Tibial nerve (tissue), 4 donors: ENCODE measurements around the gene LSG1. TPM values are rescaled to one million over a fixed set of nuclear protein-coding genes. Genes with fewer than 3 reads are reported as not detected.

ENCODE experiments used
- DNase-seq, 2 donors: peaks; one replicate each; pipeline ENCODE4 v3.0.0-alpha.2; 2019; ENCODE audit warnings: low spot score in 2 of 2
- H3K27ac ChIP-seq, 4 donors: fragments of 200-600 bp; sonication (generic) in 3 of 4; one replicate each; pipeline ENCODE4 v1.5.1; 2017 to 2019; ENCODE audit warnings: mild to moderate bottlenecking in 1 of 4
- H3K27me3 ChIP-seq, 2 donors: fragments of 200-600 bp; sonication (generic) in 1 of 2; one replicate each; pipeline versions ENCODE4 v1.5.1 to v1.6.0; 2017 to 2019
- H3K36me3 ChIP-seq, 3 donors: fragments of 200-600 bp; sonication (generic); one replicate each; pipeline ENCODE4 v1.5.1; 2018 to 2019
- H3K4me1 ChIP-seq, 4 donors: fragments of 200-600 bp; sonication (generic) in 3 of 4; one replicate each; pipeline ENCODE4 v1.5.1; 2017 to 2019
- H3K4me3 ChIP-seq, 4 donors: fragments of 200-600 bp; sonication (generic) in 3 of 4; one replicate each; pipeline ENCODE4 v1.5.1; 2017 to 2019; ENCODE audit warnings: mild to moderate bottlenecking in 1 of 4, moderate library complexity in 1 of 4
- H3K9me3 ChIP-seq, 4 donors: fragments of 200-600 bp; sonication (generic) in 3 of 4; one replicate each; pipeline ENCODE4 v1.5.1; 2017 to 2019
- EP300 ChIP-seq, 2 donors: sonication (generic); formaldehyde crosslinking; IDR thresholded peaks; one replicate each; pipeline ENCODE4 v1.6.1; 2017; ENCODE audit warnings: antibody characterized with exemption in 2 of 2, mild to moderate bottlenecking in 1 of 2
- POLR2A ChIP-seq, 2 donors: fragments of 450-650 bp; IDR thresholded peaks; one replicate each; pipeline ENCODE4 v1.6.1; 2017; ENCODE audit warnings: antibody characterized with exemption in 2 of 2, mild to moderate bottlenecking in 2 of 2, moderate library complexity in 2 of 2
- WGBS, 2 donors: methylation state at CpG; one replicate each; pipeline ENCODE4 v1.1.5; 2018; 5-methylcytosine and 5-hydroxymethylcytosine counted together
- total RNA-seq, 4 donors: library from RNA; depleted of rRNA; stranded (reverse); fragments of >200 nt; gene quantifications; one replicate each; pipeline ENCODE4 v1.1.0, GENCODE V29; 2016
- TF ChIP-seq, protein P1 (sequence below), 5 experiments: fragments of 200-600 bp in 3 of 5; fragments of 450-650 bp in 2 of 5; sonication (generic) in 3 of 5; IDR thresholded peaks; one replicate each; pipeline ENCODE4 v1.5.1; 2016 to 2019; ENCODE audit warnings: antibody characterized with exemption in 5 of 5, mild to moderate bottlenecking in 3 of 5, moderate library complexity in 2 of 5

LSG1 gene
- total RNA-seq, 4 donors from 2014 or later, result 24.9 to 64.5 (median 39.3) TPM

DNA sequence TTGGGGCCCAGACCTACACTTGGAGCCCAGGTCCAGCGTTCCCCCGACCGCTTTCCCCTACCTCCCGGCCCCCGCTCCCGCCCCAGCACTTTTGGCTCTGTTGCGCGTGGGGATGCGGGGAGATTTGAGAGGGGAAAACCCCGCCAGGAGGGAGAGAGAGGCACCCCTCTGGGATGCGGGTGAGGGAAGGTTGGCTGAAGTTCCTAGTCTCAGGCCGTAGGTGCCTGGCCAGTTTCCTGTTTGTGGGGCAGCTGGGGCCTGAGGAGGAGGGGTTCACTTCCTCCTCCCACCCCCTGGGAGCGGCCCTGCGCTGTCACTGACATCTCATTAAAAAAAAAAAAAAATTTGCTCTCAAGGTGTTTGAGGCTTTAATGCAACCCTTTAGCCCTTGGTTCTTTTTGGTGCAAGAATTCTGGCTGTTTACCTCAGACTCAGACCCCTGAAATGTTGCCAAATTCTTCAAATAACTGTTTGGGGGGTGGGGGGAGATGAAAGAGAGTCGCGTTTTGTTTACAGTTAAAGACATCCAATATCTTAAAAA lies 16.3 kb upstream of the LSG1 start:
- TF ChIP-seq POLR2A (IDR thresholded peaks at IDR 0.05), result no peak
- TF ChIP-seq EP300 (IDR thresholded peaks at IDR 0.05), result no peak
- TF ChIP-seq, protein P1, sequence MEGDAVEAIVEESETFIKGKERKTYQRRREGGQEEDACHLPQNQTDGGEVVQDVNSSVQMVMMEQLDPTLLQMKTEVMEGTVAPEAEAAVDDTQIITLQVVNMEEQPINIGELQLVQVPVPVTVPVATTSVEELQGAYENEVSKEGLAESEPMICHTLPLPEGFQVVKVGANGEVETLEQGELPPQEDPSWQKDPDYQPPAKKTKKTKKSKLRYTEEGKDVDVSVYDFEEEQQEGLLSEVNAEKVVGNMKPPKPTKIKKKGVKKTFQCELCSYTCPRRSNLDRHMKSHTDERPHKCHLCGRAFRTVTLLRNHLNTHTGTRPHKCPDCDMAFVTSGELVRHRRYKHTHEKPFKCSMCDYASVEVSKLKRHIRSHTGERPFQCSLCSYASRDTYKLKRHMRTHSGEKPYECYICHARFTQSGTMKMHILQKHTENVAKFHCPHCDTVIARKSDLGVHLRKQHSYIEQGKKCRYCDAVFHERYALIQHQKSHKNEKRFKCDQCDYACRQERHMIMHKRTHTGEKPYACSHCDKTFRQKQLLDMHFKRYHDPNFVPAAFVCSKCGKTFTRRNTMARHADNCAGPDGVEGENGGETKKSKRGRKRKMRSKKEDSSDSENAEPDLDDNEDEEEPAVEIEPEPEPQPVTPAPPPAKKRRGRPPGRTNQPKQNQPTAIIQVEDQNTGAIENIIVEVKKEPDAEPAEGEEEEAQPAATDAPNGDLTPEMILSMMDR (IDR thresholded peaks at IDR 0.05), result no peak
- H3K4me3 ChIP-seq, result peak overlapping the region; percentile 59 to 91 (median 61)
- H3K36me3 ChIP-seq, result no peaks in the 10 kb centered on the region
- WGBS, 2 donors, result 9 to 13% methylated on average over 16 of the region's 16 CpGs
- H3K27ac ChIP-seq, result peak overlapping the region; percentile 50 to 85 (median 70)
- no peaks in the 10 kb centered on the region for H3K9me3 ChIP-seq
- peaks cover 0 to 63% (median 23%) of the 10 kb centered on the region in 4 donors for H3K4me1 ChIP-seq
- peaks cover 0 to 20% of the 10 kb centered on the region in 2 donors for H3K27me3 ChIP-seq
- no peak for DNase-seq

DNA sequence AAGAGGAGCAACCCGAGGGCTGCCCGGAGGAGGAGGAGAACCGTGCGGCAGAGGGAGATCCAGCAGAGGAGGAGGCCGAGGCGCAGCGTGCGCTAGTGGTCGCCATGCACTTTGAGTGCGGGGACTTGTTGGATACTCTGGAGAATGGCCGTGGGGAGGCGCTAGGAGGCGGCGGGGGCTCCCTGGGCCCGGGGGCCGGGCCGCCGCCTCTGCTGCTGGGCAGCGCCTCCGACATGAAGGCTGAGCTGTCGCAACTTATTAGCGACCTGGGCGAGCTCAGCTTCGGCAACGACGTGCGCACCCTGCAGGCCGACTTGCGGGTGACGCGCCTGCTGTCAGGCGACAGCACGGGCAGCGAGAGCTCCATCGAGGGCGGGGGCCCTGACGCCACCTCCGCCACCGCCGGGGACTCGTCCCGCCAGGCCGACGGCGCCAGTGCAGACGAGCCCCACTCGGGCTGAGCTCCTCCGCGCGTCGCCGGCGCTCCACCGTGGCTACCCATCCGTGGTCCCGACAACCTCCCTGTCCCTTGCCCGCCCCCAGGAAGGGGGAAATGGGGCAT lies 15.7 kb upstream of the LSG1 start:
- Histone ChIP-seq H3K27ac (peak overlapping the region; percentile 50 to 85 (median 70)), H3K36me3 (no peaks in the 10 kb centered on the region), H3K4me3 (peak overlapping the region; percentile 59 to 91 (median 61)), H3K9me3 (no peaks in the 10 kb centered on the region), H3K4me1 (peaks cover 0 to 69% (median 26%) of the 10 kb centered on the region in 4 donors), H3K27me3 (peaks cover 0 to 20% of the 10 kb centered on the region in 2 donors)
- 1 to 2% methylated on average over 29 to 47 of the region's 57 CpGs for WGBS, 2 donors
- DNase-seq, result peak in 1 of 2 donors; percentile 17
- TF ChIP-seq EP300 (IDR thresholded peaks at IDR 0.05), result no peak
- TF ChIP-seq, protein P1 (IDR thresholded peaks at IDR 0.05), result peak; percentile 23 to 55 (median 31)

DNA sequence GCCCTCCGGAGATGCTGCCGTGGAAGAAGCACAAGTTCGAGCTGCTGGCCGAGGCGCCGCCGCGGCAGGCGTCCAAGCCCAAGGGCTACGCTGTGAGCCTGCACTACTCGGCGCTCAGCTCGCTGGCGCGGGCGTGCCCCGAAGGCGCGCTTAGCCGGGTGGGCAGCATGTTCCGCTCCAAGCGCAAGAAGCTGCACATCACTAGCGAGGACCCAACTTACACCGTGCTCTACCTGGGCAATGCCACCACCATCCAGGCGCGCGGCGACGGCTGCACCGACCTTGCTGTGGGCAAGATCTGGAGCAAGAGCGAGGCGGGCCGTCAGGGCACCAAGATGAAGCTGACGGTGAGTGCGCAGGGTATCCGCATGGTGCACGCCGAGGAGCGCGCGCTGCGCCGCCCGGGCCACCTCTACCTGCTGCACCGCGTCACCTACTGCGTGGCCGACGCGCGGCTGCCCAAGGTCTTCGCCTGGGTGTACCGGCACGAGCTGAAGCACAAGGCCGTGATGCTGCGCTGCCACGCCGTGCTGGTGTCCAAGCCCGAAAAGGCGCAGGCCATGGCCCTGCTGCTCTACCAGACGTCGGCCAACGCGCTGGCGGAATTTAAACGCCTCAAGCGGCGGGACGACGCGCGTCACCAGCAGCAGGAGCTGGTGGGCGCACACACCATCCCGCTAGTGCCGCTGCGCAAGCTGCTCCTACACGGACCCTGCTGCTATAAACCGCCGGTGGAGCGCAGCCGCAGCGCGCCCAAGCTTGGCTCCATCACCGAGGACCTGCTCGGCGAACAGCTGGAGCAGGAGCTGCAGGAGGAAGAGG lies 15.0 kb upstream of the LSG1 start:
- Histone ChIP-seq H3K4me1 (peaks cover 0 to 74% (median 26%) of the 10 kb centered on the region in 4 donors), H3K9me3 (no peaks in the 10 kb centered on the region), H3K27me3 (peaks cover 0 to 20% of the 10 kb centered on the region in 2 donors), H3K36me3 (no peaks in the 10 kb centered on the region), H3K27ac (peak overlapping the region in 2 of 4 donors; percentile 74 to 85), H3K4me3 (peak overlapping the region; percentile 59 to 91 (median 61))
- peak in 1 of 2 donors; percentile 16 for DNase-seq
- TF ChIP-seq EP300 (IDR thresholded peaks at IDR 0.05) (peak in 1 of 2 donors; percentile 7), POLR2A (IDR thresholded peaks at IDR 0.05) (no peak)
- WGBS, 2 donors, result 3 to 9% methylated on average over 16 to 67 of the region's 86 CpGs

DNA sequence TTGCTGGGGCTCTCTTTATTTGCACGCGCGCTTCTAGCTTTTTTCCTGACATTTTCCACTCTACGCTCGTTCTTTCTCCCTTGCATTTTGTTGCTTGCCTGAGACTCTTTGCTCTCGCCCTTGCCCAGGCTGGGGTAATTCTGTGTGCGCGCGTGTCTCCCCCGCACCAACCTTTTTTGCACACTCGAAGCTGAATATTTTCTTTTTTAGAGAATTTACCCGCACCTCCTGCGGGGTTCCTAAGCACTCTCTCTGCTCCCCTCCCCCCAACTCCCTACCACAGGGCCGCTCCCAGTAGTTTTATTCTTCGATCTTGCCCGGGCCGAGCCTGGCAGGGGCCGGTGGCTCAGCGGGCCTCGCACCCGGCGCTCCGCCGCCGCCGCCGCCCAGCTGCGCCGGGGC lies 14.4 kb upstream of the LSG1 start:
- H3K9me3 ChIP-seq, result no peaks in the 10 kb centered on the region
- no peak for DNase-seq
- no peaks in the 10 kb centered on the region for H3K36me3 ChIP-seq
- peaks cover 0 to 20% of the 10 kb centered on the region in 2 donors for H3K27me3 ChIP-seq
- H3K27ac ChIP-seq, result peak overlapping the region in 2 of 4 donors; percentile 74 to 85
- peak overlapping the region; percentile 59 to 91 (median 61) for H3K4me3 ChIP-seq
- TF ChIP-seq, protein P1 (IDR thresholded peaks at IDR 0.05), result no peak
- no peak for TF ChIP-seq EP300 (IDR thresholded peaks at IDR 0.05)
- TF ChIP-seq POLR2A (IDR thresholded peaks at IDR 0.05), result no peak
- WGBS, 2 donors, result 1% methylated on average over 29 of the region's 29 CpGs
- peaks cover 0 to 69% (median 26%) of the 10 kb centered on the region in 4 donors for H3K4me1 ChIP-seq

DNA sequence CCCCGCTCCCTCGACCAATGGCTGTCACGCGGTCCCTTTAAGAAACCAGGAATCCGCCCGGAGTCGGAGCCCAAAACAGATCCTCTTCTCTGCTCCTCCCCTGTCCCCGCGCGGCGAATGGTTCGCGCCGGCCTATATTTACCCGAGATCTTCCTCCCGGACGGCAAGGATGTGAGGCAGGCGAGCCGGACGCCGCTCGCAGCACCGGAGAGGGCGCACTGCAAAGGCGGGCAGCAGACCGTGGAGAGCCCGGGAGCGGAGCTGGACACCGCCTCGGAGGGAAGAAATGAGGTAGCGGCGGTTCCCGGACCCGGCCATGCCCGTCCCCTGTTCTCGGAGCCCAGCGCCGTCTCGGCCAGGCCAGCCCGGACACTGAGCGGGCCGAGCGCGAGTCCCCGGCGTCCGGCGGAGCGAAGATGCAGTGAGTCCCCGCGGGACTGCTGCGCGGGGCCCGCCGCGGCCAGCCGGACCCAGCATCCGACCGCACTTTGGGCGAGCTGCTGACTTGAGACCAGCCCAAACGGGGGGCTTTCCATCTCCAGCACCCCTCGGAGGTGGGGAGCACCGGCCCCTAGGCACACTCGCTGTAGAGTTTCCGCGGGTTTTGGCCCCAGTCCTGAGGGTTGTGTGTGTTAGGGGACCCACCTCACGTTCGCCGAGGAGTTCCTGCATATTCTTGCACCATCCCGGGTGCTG lies 13.9 kb upstream of the LSG1 start, which contains the start of gene FAM43A:
Gene FAM43A, plus strand, starts transcription at position 166 of the 696 bp plus-strand sequence. CDS start 944 bp downstream, outside the sequence.
- peaks cover 0 to 65% (median 26%) of the 10 kb centered on the region in 4 donors for H3K4me1 ChIP-seq
- TF ChIP-seq EP300 (IDR thresholded peaks at IDR 0.05) (peak; percentile 63 to 99), POLR2A (IDR thresholded peaks at IDR 0.05) (peak; percentile 78 to 95)
- TF ChIP-seq, protein P1 (IDR thresholded peaks at IDR 0.05), result peak in 2 of 5 experiments; percentile 37 to 57
- peak within 1 kb of the TSS in 3 of 4 donors; percentile 13 to 85 (median 74) for H3K27ac ChIP-seq
- peak within 1 kb of the TSS; percentile 59 to 91 (median 61) for H3K4me3 ChIP-seq
- H3K27me3 ChIP-seq, result peaks cover 0 to 20% of the 10 kb centered on the region in 2 donors
- H3K36me3 ChIP-seq, result no peaks in the 10 kb centered on the region
- H3K9me3 ChIP-seq, result no peaks in the 10 kb centered on the region
- peak; percentile 89 to 91 for DNase-seq
- 0 to 1% methylated on average over 35 to 67 of the region's 70 CpGs for WGBS, 2 donors
